Activated CD8-positive, alpha-beta memory T cell treated with anti-CD3 and anti-CD28 coated beads, Interleukin-2, amount 50 U/mL, for 48 hours (primary cell): ENCODE results near the gene EDEM2.
"Not testable (repeated sequence)": the region's sequence is repeated elsewhere in the genome, so short reads cannot be mapped to it uniquely, and the experiment has no call there.

Experiments
- DNase-seq: peaks from one replicate; pipeline ENCODE4 v3.0.0-alpha.2; 2020

EDEM2 gene

GRCh38 chr20:35122756-35123405 is 24.3 kb downstream of the EDEM2 start:
- no peak for DNase-seq

GRCh38 chr20:35121186-35121585 is 25.9 kb downstream of the EDEM2 start:
- DNase-seq: no peak

- DNase-seq: no peak
Observed at GRCh38 chr20:35120012-35120701, 27.0 kb downstream of the EDEM2 start.

GRCh38 chr20:35117629-35118028 is 29.5 kb downstream of the EDEM2 start:
- DNase-seq: no peak

- no peak for DNase-seq
Observed at GRCh38 chr20:35117196-35117595, 29.9 kb downstream of the EDEM2 start.

GRCh38 chr20:35116258-35116657 is 30.9 kb downstream of the EDEM2 start:
- no peak for DNase-seq

GRCh38 chr20:35115606-35116005 is 31.5 kb downstream of the EDEM2 start:
- no peak for DNase-seq

GRCh38 chr20:35112276-35112675 is 34.9 kb downstream of the EDEM2 start:
- DNase-seq: not testable (repeated sequence)

GRCh38 chr20:35111141-35111888 is 35.8 kb downstream of the EDEM2 start:
- no peak for DNase-seq

GRCh38 chr20:35108921-35109320 is 38.2 kb downstream of the EDEM2 start:
- DNase-seq: no peak

GRCh38 chr20:35106827-35107380 is 40.2 kb downstream of the EDEM2 start:
- DNase-seq: no peak

GRCh38 chr20:35104685-35105295 is 42.3 kb downstream of the EDEM2 start:
- DNase-seq: no peak

GRCh38 chr20:35101620-35102019 is 45.5 kb downstream of the EDEM2 start:
- no peak for DNase-seq

GRCh38 chr20:35093267-35093884 is 53.8 kb downstream of the EDEM2 start:
- no peak for DNase-seq

GRCh38 chr20:35092524-35093266 is 54.4 kb downstream of the EDEM2 start, which contains the start of gene TRPC4AP:
Gene TRPC4AP, minus strand, starts transcription at chr20:35092807. Its CDS starts 26 bp downstream, at chr20:35092781.
- DNase-seq: peak; percentile 94

- peak; percentile 65 for DNase-seq
Observed at GRCh38 chr20:35091816-35092523, 55.2 kb downstream of the EDEM2 start.

- DNase-seq: no peak
Observed at GRCh38 chr20:35088231-35089145, 58.6 kb downstream of the EDEM2 start.

GRCh38 chr20:35087791-35088190 is 59.3 kb downstream of the EDEM2 start:
- no peak for DNase-seq

GRCh38 chr20:35087355-35087754 is 59.8 kb downstream of the EDEM2 start:
- no peak for DNase-seq
